Ectodermal cell (in vitro differentiated cells): Measurements from ENCODE around the gene MRPL21. TPM values are rescaled to one million over a fixed set of nuclear protein-coding genes. Genes with fewer than 3 reads are reported as not detected.

Experiments
- H3K27ac ChIP-seq: 2 replicates; pipeline ENCODE4 v1.7.0; 2013; ENCODE audit warnings: mild to moderate bottlenecking, low read depth, low read length; ENCODE audit not compliant: insufficient read depth, poor library complexity, severe bottlenecking
- H3K27me3 ChIP-seq: 2 replicates; pipeline ENCODE4 v1.7.0; 2013; ENCODE audit warnings: mild to moderate bottlenecking, low read length; ENCODE audit not compliant: insufficient read depth, control insufficient read depth, poor library complexity, severe bottlenecking
- H3K36me3 ChIP-seq: one replicate; pipeline ENCODE4 v1.7.0; 2013; ENCODE audit warnings: low read length; ENCODE audit not compliant: control insufficient read depth, insufficient read depth
- H3K4me1 ChIP-seq: one replicate; pipeline ENCODE4 v1.7.0; 2013; ENCODE audit warnings: low read length; ENCODE audit not compliant: control insufficient read depth, insufficient read depth
- H3K4me3 ChIP-seq: 2 replicates; pipeline ENCODE4 v1.7.0; 2013; ENCODE audit warnings: low read depth, low read length, control low read depth; ENCODE audit not compliant: insufficient read depth
- H3K9me3 ChIP-seq: 2 replicates; pipeline ENCODE4 v1.7.0; 2013; ENCODE audit warnings: mild to moderate bottlenecking, low read length, moderate library complexity; ENCODE audit not compliant: control insufficient read depth
- WGBS, 2 experiments: methylation state at CpG; one replicate each; pipeline ENCODE4 v1.1.7; 2013; ENCODE audit warnings: missing lambda C conversion rate in 2 of 2; 5-methylcytosine and 5-hydroxymethylcytosine counted together
- polyA plus RNA-seq, 4 experiments: library from polyadenylated mRNA; stranded (reverse); fragments of 50-300 nt; gene quantifications; one replicate each; pipeline ENCODE4 v1.2.3, GENCODE V29; 2013

MRPL21 gene
- polyA plus RNA-seq (2013, experiment 1 of 4) = 57.9 TPM
- polyA plus RNA-seq (2013, experiment 2 of 4) = 57.6 TPM
- 55.5 TPM for polyA plus RNA-seq (2013, experiment 3 of 4)
- polyA plus RNA-seq (2013, experiment 4 of 4) = 57.2 TPM

- Histone ChIP-seq H3K27ac (no peak within 1 kb of the TSS), H3K4me1 (peaks cover 14% of the 10 kb centered on the region), H3K4me3 (peak within 1 kb of the TSS; percentile 63), H3K36me3 (peaks cover under 1% of the 10 kb centered on the region), H3K9me3 (no peaks in the 10 kb centered on the region), H3K27me3 (no peaks in the 10 kb centered on the region)
- WGBS, 2 experiments = 1% methylated on average over 78 of the region's 78 CpGs
These were observed at the start of gene MRPL21, which contains the start of gene IGHMBP2 for GRCh38 chr11:68903288-68904247. MRPL21 (minus strand) TSS chr11:68903832; CDS start chr11:68903810, 22 bp downstream. IGHMBP2 (plus strand) TSS chr11:68903891; CDS start chr11:68903953, 62 bp downstream.

- H3K27me3 ChIP-seq = no peaks in the 10 kb centered on the region
- peak overlapping the region; percentile 22 for H3K27ac ChIP-seq
- no peaks in the 10 kb centered on the region for H3K36me3 ChIP-seq
- no peaks in the 10 kb centered on the region for H3K9me3 ChIP-seq
- no peak overlapping the region for H3K4me3 ChIP-seq
- 10 to 12% methylated on average over 9 of the region's 9 CpGs for WGBS, 2 experiments
- peaks cover 11% of the 10 kb centered on the region for H3K4me1 ChIP-seq
These were observed 47.1 kb upstream of the MRPL21 start for GRCh38 chr11:68950762-68951161.

DNA sequence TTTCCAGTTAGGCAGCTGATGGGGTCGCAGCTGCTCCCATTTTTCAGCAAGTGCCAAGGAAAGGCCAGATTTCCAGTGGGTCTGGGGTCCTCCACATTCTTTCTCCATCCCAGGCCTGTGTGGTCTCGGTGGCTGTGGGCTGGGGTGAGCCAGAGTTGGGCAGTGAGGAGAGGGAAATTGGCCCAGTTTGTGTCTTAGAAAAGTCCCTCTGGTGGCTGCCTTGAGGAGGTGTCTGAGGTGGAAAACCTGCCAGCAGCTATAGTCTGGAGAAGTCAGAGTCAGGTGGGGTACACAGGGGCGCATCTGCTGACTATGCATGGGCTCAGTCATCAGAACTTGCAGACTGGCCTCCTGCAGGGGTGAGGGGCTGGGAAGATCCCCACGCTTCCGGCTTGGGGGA, 46.6 kb upstream of the MRPL21 start:
- Histone ChIP-seq H3K27me3 (no peaks in the 10 kb centered on the region), H3K4me3 (no peak overlapping the region), H3K9me3 (no peaks in the 10 kb centered on the region), H3K4me1 (peaks cover 11% of the 10 kb centered on the region), H3K36me3 (no peaks in the 10 kb centered on the region), H3K27ac (peak overlapping the region; percentile 22)
- WGBS, 2 experiments = 32 to 47% methylated on average over 5 of the region's 5 CpGs

DNA sequence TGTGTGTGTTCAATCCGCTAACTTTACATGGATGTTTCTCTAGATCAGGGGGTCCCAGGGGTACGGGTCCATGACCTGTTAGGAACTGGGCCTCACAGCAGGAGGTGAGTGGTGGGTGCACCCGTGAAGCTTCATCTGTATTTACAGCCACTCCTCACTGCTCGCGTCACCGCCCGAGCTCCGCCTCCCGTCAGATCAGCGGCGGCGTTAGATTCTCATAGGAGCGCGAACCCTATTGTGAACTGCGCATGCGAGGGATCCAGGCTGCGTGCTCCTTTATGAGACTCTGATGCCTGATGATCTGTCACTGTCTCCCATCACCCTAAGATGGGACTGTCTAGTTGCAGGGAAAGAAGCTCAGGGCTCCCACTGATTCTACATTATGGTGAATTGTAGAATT, 45.3 kb upstream of the MRPL21 start:
- Histone ChIP-seq H3K9me3 (no peaks in the 10 kb centered on the region), H3K4me1 (peaks cover 11% of the 10 kb centered on the region), H3K27ac (no peak overlapping the region), H3K36me3 (no peaks in the 10 kb centered on the region), H3K27me3 (no peaks in the 10 kb centered on the region), H3K4me3 (no peak overlapping the region)
- 93% methylated on average over 17 of the region's 17 CpGs for WGBS, 2 experiments

- H3K9me3 ChIP-seq = no peaks in the 10 kb centered on the region
- H3K36me3 ChIP-seq = no peaks in the 10 kb centered on the region
- H3K4me3 ChIP-seq = no peak overlapping the region
- H3K27ac ChIP-seq = no peak overlapping the region
- H3K27me3 ChIP-seq = no peaks in the 10 kb centered on the region
- WGBS, 2 experiments = 62 to 74% methylated on average over 2 of the region's 2 CpGs
- H3K4me1 ChIP-seq = peaks cover 11% of the 10 kb centered on the region
These were observed 44.9 kb upstream of the MRPL21 start for GRCh38 chr11:68948496-68948895.

- H3K4me1 ChIP-seq = peaks cover 11% of the 10 kb centered on the region
- no peak overlapping the region for H3K27ac ChIP-seq
- WGBS, 2 experiments = 83% methylated on average over 11 of the region's 11 CpGs
- no peaks in the 10 kb centered on the region for H3K36me3 ChIP-seq
- no peaks in the 10 kb centered on the region for H3K27me3 ChIP-seq
- H3K9me3 ChIP-seq = no peaks in the 10 kb centered on the region
- no peak overlapping the region for H3K4me3 ChIP-seq
These were observed 43.5 kb upstream of the MRPL21 start for GRCh38 chr11:68947151-68947550.

- Histone ChIP-seq H3K9me3 (no peaks in the 10 kb centered on the region), H3K4me1 (peaks cover 11% of the 10 kb centered on the region), H3K27ac (no peak overlapping the region), H3K36me3 (no peaks in the 10 kb centered on the region), H3K4me3 (no peak overlapping the region), H3K27me3 (no peaks in the 10 kb centered on the region)
- WGBS, 2 experiments = 92% methylated on average over 18 of the region's 18 CpGs
These were observed 42.9 kb upstream of the MRPL21 start for GRCh38 chr11:68946416-68947090.

GRCh38 chr11:68942751-68943271, 39.2 kb upstream of the MRPL21 start:
- WGBS, 2 experiments = 80 to 82% methylated on average over 9 of the region's 9 CpGs
- H3K27me3 ChIP-seq = no peaks in the 10 kb centered on the region
- H3K4me1 ChIP-seq = no peaks in the 10 kb centered on the region
- H3K4me3 ChIP-seq = no peak overlapping the region
- H3K9me3 ChIP-seq = no peaks in the 10 kb centered on the region
- H3K36me3 ChIP-seq = peaks cover 13% of the 10 kb centered on the region
- H3K27ac ChIP-seq = no peak overlapping the region

- Histone ChIP-seq H3K27ac (no peak overlapping the region), H3K4me1 (no peaks in the 10 kb centered on the region), H3K9me3 (no peaks in the 10 kb centered on the region), H3K36me3 (peaks cover 20% of the 10 kb centered on the region), H3K4me3 (no peak overlapping the region), H3K27me3 (no peaks in the 10 kb centered on the region)
- 85 to 88% methylated on average over 11 of the region's 11 CpGs for WGBS, 2 experiments
These were observed 38.5 kb upstream of the MRPL21 start for GRCh38 chr11:68942095-68942620.
